ENCODE results near the gene SPOCK2.

DNA sequence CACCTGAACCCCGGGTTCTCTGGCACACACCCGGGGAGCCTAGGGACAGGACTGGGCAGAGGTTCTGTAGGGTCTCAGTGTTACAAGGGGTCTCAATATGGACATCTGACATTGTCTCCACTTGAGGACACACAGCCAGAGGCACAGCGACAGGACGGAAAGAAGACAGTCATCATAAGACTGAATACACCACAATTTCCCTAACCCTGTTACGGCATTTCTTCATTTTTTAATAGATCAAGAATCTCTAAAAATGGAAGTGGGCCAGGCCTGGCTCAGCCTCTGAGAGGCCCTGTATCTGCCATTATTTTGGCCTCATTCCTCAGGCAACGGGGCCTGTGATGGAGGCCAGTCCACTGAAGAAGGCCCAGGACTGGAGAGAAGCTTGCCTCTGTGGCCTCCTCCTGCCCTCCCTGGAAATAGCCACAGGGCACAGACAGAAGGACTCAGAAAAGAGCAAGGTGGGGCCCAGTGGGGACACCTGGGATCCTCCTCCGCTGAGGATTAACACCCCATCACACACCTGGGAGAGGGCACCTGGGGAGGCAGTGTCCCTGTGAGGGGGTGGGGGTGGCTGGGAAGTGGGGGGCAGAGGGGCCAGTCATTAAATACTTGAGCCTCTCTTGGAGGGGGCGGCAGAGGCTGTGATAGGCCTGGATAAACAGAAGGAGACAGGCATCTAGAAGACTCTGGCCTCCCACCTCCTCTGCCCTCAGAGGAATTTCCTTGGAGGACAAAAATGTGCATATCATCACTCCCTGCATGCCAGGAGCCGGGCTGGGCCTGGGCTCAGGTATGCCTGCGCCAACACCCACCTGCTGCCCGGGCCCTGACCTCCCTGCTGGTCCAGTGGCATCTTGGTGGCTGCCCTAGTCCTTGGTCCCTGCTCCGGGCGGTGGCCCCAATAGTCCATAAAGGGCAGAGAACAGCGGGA lies 8.0 kb downstream of the SPOCK2 start:
- TF ChIP-seq, protein P1, sequence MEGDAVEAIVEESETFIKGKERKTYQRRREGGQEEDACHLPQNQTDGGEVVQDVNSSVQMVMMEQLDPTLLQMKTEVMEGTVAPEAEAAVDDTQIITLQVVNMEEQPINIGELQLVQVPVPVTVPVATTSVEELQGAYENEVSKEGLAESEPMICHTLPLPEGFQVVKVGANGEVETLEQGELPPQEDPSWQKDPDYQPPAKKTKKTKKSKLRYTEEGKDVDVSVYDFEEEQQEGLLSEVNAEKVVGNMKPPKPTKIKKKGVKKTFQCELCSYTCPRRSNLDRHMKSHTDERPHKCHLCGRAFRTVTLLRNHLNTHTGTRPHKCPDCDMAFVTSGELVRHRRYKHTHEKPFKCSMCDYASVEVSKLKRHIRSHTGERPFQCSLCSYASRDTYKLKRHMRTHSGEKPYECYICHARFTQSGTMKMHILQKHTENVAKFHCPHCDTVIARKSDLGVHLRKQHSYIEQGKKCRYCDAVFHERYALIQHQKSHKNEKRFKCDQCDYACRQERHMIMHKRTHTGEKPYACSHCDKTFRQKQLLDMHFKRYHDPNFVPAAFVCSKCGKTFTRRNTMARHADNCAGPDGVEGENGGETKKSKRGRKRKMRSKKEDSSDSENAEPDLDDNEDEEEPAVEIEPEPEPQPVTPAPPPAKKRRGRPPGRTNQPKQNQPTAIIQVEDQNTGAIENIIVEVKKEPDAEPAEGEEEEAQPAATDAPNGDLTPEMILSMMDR (IDR thresholded peaks at IDR 0.05; ENCODE audit: poor library complexity, severe bottlenecking), result no peak
- TF ChIP-seq POLR2AphosphoS5 (IDR thresholded peaks at IDR 0.05) (no peak), EZH2 (IDR thresholded peaks at IDR 0.05; ENCODE audit: borderline replicate concordance, insufficient read depth, low read length, poor library complexity, severe bottlenecking) (no peak), EP300 (conservative IDR thresholded peaks at IDR 0.05; ENCODE audit: poor library complexity, severe bottlenecking) (no peak), RAD21 (conservative IDR thresholded peaks at IDR 0.05) (no peak), TAF1 (IDR thresholded peaks at IDR 0.05; ENCODE audit: low read depth) (no peak)
- TF ChIP-seq, protein P2, sequence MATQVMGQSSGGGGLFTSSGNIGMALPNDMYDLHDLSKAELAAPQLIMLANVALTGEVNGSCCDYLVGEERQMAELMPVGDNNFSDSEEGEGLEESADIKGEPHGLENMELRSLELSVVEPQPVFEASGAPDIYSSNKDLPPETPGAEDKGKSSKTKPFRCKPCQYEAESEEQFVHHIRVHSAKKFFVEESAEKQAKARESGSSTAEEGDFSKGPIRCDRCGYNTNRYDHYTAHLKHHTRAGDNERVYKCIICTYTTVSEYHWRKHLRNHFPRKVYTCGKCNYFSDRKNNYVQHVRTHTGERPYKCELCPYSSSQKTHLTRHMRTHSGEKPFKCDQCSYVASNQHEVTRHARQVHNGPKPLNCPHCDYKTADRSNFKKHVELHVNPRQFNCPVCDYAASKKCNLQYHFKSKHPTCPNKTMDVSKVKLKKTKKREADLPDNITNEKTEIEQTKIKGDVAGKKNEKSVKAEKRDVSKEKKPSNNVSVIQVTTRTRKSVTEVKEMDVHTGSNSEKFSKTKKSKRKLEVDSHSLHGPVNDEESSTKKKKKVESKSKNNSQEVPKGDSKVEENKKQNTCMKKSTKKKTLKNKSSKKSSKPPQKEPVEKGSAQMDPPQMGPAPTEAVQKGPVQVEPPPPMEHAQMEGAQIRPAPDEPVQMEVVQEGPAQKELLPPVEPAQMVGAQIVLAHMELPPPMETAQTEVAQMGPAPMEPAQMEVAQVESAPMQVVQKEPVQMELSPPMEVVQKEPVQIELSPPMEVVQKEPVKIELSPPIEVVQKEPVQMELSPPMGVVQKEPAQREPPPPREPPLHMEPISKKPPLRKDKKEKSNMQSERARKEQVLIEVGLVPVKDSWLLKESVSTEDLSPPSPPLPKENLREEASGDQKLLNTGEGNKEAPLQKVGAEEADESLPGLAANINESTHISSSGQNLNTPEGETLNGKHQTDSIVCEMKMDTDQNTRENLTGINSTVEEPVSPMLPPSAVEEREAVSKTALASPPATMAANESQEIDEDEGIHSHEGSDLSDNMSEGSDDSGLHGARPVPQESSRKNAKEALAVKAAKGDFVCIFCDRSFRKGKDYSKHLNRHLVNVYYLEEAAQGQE (IDR thresholded peaks at IDR 0.05; ENCODE audit: borderline replicate concordance), result no peak
